IMR-90 (cell line): ENCODE data around the gene SIGLEC9. TPM values are rescaled to one million over a fixed set of nuclear protein-coding genes. Genes with fewer than 3 reads are reported as not detected.

Experiments
- ATAC-seq: fragments of 200-7000 bp; cut with Tn5 transposase; 2 replicates; pipeline ENCODE4 v1.9.1; 2020; ENCODE audit warnings: low read depth, mild to moderate bottlenecking, moderate library complexity
- BruUV-seq: library from RNA; stranded (reverse); fragments of 400-500 nt; replicated peaks from 2 replicates; lab custom pipeline; 2021; lab: Mats Ljungman, UMichigan
- CTCF ChIA-PET: fragments of 300-600 bp; formaldehyde crosslinking; extraction: SDS; loops from one replicate; lab custom pipeline; 2021; ENCODE audit warnings: antibody characterized with exemption; lab: Yijun Ruan, JAX
- POLR2A ChIA-PET: fragments of 300-600 bp; sonication (Branson Sonifier 250); formaldehyde crosslinking; loops from one replicate; lab custom pipeline; 2022; ENCODE audit warnings: antibody characterized with exemption; ENCODE audit not compliant: unreplicated experiment; lab: Charles Lee
- DNase-seq: peaks from one replicate; pipeline ENCODE4 v3.0.0; 2013
- H2AFZ ChIP-seq: replicated peaks from 2 replicates; pipeline ENCODE3; 2013; ENCODE audit warnings: low read length, mild to moderate bottlenecking; ENCODE audit not compliant: poor library complexity
- H2AK5ac ChIP-seq: 2 replicates; pipeline ENCODE4 v1.6.1; 2013; ENCODE audit warnings: low read depth, low read length, inconsistent platforms
- H2AK9ac ChIP-seq: replicated peaks from 2 replicates; pipeline ENCODE3; 2013; ENCODE audit warnings: mild to moderate bottlenecking, low read depth, low read length, moderate library complexity; ENCODE audit not compliant: poor library complexity
- H2BK120ac ChIP-seq: 2 replicates; pipeline ENCODE4 v1.6.1; 2013; ENCODE audit warnings: low read depth, low read length, inconsistent platforms
- H2BK15ac ChIP-seq: 3 replicates; pipeline ENCODE4 v1.6.1; 2013; ENCODE audit warnings: low read depth, low read length, inconsistent platforms
- H2BK20ac ChIP-seq: 2 replicates; pipeline ENCODE4 v1.6.1; 2013; ENCODE audit warnings: low read depth, mild to moderate bottlenecking, inconsistent platforms, low read length, moderate library complexity
- H2BK5ac ChIP-seq: 2 replicates; pipeline ENCODE4 v1.6.1; 2013; ENCODE audit warnings: mild to moderate bottlenecking, low read depth, low read length, inconsistent platforms; ENCODE audit not compliant: poor library complexity, severe bottlenecking
- H3K14ac ChIP-seq: replicated peaks from 2 replicates; pipeline ENCODE4 v1.6.1; 2013; ENCODE audit warnings: low read depth, low read length, inconsistent platforms
- H3K18ac ChIP-seq: 2 replicates; pipeline ENCODE4 v1.6.1; 2013; ENCODE audit warnings: low read depth, low read length, control low read depth
- H3K23ac ChIP-seq: 2 replicates; pipeline ENCODE4 v1.6.1; 2013; ENCODE audit warnings: low read depth, low read length, inconsistent platforms
- H3K27ac ChIP-seq: 2 replicates; pipeline ENCODE4 v1.5.1; 2013; ENCODE audit warnings: mild to moderate bottlenecking, control low read depth, low read length; ENCODE audit not compliant: insufficient read depth
- H3K27me3 ChIP-seq: 2 replicates; pipeline ENCODE4 v1.6.1; 2013; ENCODE audit warnings: low read length; ENCODE audit not compliant: control insufficient read depth, insufficient read depth
- H3K36me3 ChIP-seq: 2 replicates; pipeline ENCODE4 v1.6.1; 2013; ENCODE audit warnings: low read length, mixed read lengths; ENCODE audit not compliant: control insufficient read depth, insufficient read depth
- H3K4ac ChIP-seq: 2 replicates; pipeline ENCODE4 v1.6.1; 2013; ENCODE audit warnings: low read depth, low read length, inconsistent platforms
- H3K4me1 ChIP-seq: 2 replicates; pipeline ENCODE4 v1.6.1; 2013; ENCODE audit warnings: low read length, mixed read lengths; ENCODE audit not compliant: control insufficient read depth, insufficient read depth
- H3K4me2 ChIP-seq: 2 replicates; pipeline ENCODE4 v1.6.1; 2013; ENCODE audit warnings: low read depth, mild to moderate bottlenecking, control low read depth, low read length, moderate library complexity
- H3K4me3 ChIP-seq: 2 replicates; pipeline ENCODE4 v1.5.1; 2013; ENCODE audit warnings: low read depth, mild to moderate bottlenecking, control low read depth, low read length, moderate library complexity; ENCODE audit not compliant: insufficient read depth
- H3K56ac ChIP-seq: 2 replicates; pipeline ENCODE4 v1.6.1; 2013; ENCODE audit warnings: low read length, inconsistent platforms; ENCODE audit not compliant: insufficient read depth; ENCODE audit errors: extremely low read depth
- H3K79me1 ChIP-seq, 2 experiments: 2 replicates each; pipeline ENCODE4 v1.6.1; 2013; ENCODE audit warnings: low read length in 2 of 2, inconsistent platforms in 1 of 2, low read depth in 1 of 2
- H3K9ac ChIP-seq: 2 replicates; pipeline ENCODE4 v1.6.1; 2013; ENCODE audit warnings: low read depth, low read length, control low read depth
- H3K9me1 ChIP-seq: 2 replicates; pipeline ENCODE4 v1.6.1; 2013; ENCODE audit warnings: low read length, inconsistent platforms; ENCODE audit not compliant: insufficient read depth
- H3K9me3 ChIP-seq: 2 replicates; pipeline ENCODE4 v1.6.1; 2013; ENCODE audit warnings: low read length; ENCODE audit not compliant: control insufficient read depth, insufficient read depth
- H4K20me1 ChIP-seq: 2 replicates; pipeline ENCODE4 v1.6.1; 2013; ENCODE audit warnings: low read length, inconsistent platforms; ENCODE audit not compliant: insufficient read depth
- H4K5ac ChIP-seq: 2 replicates; pipeline ENCODE4 v1.6.1; 2013; ENCODE audit warnings: mild to moderate bottlenecking, low read depth, low read length, control low read depth
- H4K8ac ChIP-seq, 2 experiments: 2 replicates each; pipeline ENCODE4 v1.6.1; 2013; ENCODE audit warnings: low read depth in 2 of 2, low read length in 2 of 2, control low read depth in 1 of 2, inconsistent platforms in 1 of 2
- H4K91ac ChIP-seq: 2 replicates; pipeline ENCODE4 v1.6.1; 2013; ENCODE audit warnings: low read depth, low read length, inconsistent platforms; ENCODE audit not compliant: insufficient read depth
- CEBPB ChIP-seq: IDR thresholded peaks from 2 replicates; pipeline ENCODE4 v1.6.1; 2012; ENCODE audit warnings: low read depth, low read length, improper control_type of control experiment
- RFX5 ChIP-seq: IDR thresholded peaks from 2 replicates; pipeline ENCODE4 v1.8.0; 2012; ENCODE audit warnings: low read depth, mild to moderate bottlenecking, low read length, moderate library complexity
- USF2 ChIP-seq: fragments of 150-350 bp; IDR thresholded peaks from 2 replicates; pipeline ENCODE4 v1.6.1; 2017; ENCODE audit warnings: mild to moderate bottlenecking, antibody characterized with exemption, low read length, low read depth
- WGBS, 2 experiments: methylation state at CpG; one replicate each; pipeline versions ENCODE4 v1.1.5 to v1.1.7; 2013; ENCODE audit warnings: missing lambda C conversion rate in 2 of 2; ENCODE audit not compliant: insufficient read length in 1 of 2; ENCODE audit errors: extremely low coverage in 2 of 2; 5-methylcytosine and 5-hydroxymethylcytosine counted together
- dilution Hi-C: fragments of 300-500 bp; cut with HindIII; formaldehyde crosslinking; loops from one replicate; pipeline ENCODE4 v1.14.3; 2018; ENCODE audit warnings: low sequenced_read_pairs; ENCODE audit not compliant: unreplicated experiment
- in situ Hi-C: fragments of 300-500 bp; cut with MboI; formaldehyde crosslinking; loops from 3 replicates; pipeline ENCODE4 v1.14.3; 2019; ENCODE audit warnings: low sequenced_read_pairs, inconsistent platforms, mixed read lengths
- intact Hi-C: fragments of 100-400 bp; cut with micrococcal nuclease; formaldehyde crosslinking; loops from 2 replicates; pipeline ENCODE4 v1.10.0; 2022
- polyA plus RNA-seq, 3 experiments: library from polyadenylated mRNA; depleted of rRNA; stranded (reverse); fragments of >200 nt; gene quantifications; 2 replicates each; pipeline ENCODE4 v1.2.3, GENCODE V29; 2012; ENCODE audit warnings: low replicate concordance in 1 of 3
- total RNA-seq: library from RNA; depleted of rRNA; stranded (reverse); fragments of >200 nt; gene quantifications from 2 replicates; pipeline ENCODE4 v1.2.3, GENCODE V29; 2012

Gene SIGLEC9
- total and polyA plus RNA-seq, 2 of the 4 experiments (the other 2 are of a cell fraction), result 0.03 TPM; not detected in 1

GRCh38 chr19:51121257-51121656, 3.4 kb upstream of the SIGLEC9 start:
- Histone ChIP-seq H2AFZ (no peak overlapping the region), H4K20me1 (no peaks in the 10 kb centered on the region), H2BK5ac (no peak overlapping the region), H2AK5ac (no peak overlapping the region), H4K91ac (no peak overlapping the region), H3K79me1 (no peaks in the 10 kb centered on the region), H3K36me3 (no peaks in the 10 kb centered on the region), H2AK9ac (no peak overlapping the region), H4K8ac (no peak overlapping the region), H3K18ac (no peak overlapping the region), H3K4me1 (no peaks in the 10 kb centered on the region), H3K9me3 (no peaks in the 10 kb centered on the region), H3K4me3 (no peak overlapping the region), H3K9ac (no peak overlapping the region), H3K4me2 (no peak overlapping the region), H2BK20ac (no peak overlapping the region), H3K27me3 (no peaks in the 10 kb centered on the region; the same call in 1 of the 2 replicates), H3K4ac (no peak overlapping the region), H3K14ac (no peak overlapping the region), H3K56ac (no peak overlapping the region), H4K5ac (no peak overlapping the region), H3K9me1 (no peaks in the 10 kb centered on the region), H3K27ac (no peak overlapping the region), H2BK120ac (no peak overlapping the region), H2BK15ac (no peak overlapping the region), H3K23ac (no peak overlapping the region)
- intact Hi-C loops (no loop called here), dilution Hi-C loops (no loop called here), in situ Hi-C loops (no loop called here)
- WGBS, 2 experiments, result 77% methylated on average over 2 of the region's 8 CpGs; no CpG with 5 or more reads in 1 of the 2 experiments
- no TSS peak for BruUV-seq
- ChIA-PET POLR2A (no interaction called here), CTCF (no interaction called here)
- ATAC-seq (no peak), DNase-seq (no peak)
- TF ChIP-seq USF2, result no peak
- TF ChIP-seq CEBPB, result no peak
- TF ChIP-seq RFX5, result no peak
